GM19193 (cell line): ENCODE results near the gene RBM14.

Experiments used
- POLR2A ChIP-seq: IDR thresholded peaks from 4 replicates; pipeline ENCODE4 v1.6.1; 2011; ENCODE audit not compliant: insufficient read depth, insufficient read length; ENCODE audit errors: extremely low read depth

RBM14 gene

DNA sequence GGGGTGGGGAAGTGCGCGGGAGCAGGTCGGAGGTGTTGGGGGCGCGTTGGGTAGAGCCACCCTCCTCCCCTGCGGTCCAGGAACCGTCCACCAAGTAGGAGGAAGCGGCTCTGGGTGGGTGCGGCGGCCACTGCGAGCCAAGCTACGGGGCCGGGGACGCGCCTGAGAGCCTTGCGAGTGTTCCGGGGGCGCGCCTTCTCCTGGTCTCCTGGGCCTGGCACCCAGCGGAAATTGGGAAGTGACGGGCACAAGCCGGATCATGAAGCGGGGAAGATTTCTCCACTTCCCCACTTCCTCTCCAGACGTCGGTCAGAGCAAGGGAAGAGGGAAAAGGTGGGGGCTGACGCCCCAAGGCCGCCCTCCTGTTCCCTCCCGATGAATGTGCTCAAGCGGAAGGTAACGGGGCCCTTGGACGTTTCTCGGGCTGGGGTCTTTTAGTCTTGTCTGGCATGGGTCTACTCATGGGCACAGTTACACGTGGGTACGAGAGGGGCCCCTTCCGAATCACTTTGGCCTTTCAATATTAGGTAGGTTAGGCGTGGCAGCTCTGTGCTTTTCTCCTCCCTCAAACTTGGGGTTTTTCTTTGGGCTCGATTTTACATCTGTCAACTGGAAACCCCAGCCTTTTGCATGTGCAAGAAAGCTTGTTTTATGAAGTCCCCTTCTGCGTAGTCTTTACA lies 865 bp downstream of the RBM14 start:
- TF ChIP-seq POLR2A = no peak

GRCh38 chr11:66619080-66619554 lies 2.7 kb downstream of the RBM14 start:
- TF ChIP-seq POLR2A = no peak

DNA sequence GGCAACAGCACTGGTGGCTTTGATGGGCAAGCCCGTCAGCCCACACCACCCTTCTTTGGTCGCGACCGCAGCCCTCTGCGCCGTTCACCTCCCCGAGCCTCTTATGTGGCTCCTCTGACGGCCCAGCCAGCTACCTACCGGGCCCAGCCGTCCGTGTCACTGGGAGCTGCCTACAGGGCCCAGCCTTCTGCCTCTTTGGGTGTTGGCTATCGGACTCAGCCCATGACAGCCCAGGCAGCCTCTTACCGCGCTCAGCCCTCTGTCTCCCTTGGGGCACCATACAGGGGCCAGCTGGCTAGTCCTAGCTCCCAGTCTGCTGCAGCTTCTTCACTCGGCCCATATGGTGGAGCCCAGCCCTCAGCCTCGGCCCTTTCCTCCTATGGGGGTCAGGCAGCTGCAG lies 8.0 kb downstream of the RBM14 start:
- no peak for TF ChIP-seq POLR2A

DNA sequence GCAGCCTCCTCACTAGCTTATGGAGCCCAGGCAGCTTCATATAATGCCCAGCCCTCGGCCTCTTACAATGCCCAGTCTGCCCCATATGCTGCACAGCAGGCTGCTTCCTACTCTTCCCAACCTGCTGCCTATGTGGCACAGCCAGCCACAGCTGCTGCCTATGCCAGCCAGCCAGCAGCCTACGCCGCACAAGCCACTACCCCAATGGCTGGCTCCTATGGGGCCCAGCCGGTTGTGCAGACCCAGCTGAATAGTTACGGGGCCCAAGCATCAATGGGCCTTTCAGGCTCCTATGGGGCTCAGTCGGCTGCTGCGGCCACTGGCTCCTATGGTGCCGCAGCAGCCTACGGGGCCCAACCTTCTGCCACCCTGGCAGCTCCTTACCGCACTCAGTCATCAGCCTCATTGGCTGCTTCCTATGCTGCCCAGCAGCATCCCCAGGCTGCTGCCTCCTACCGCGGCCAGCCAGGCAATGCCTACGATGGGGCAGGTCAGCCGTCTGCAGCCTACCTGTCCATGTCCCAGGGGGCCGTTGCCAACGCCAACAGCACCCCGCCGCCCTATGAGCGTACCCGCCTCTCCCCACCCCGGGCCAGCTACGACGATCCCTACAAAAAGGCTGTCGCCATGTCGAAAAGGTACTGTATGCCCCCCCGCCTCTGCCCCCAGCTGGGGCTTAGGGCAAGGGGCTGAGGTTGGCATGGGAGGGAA lies 8.8 kb downstream of the RBM14 start:
- no peak for TF ChIP-seq POLR2A

- TF ChIP-seq POLR2A = peak; percentile 21
Observed at GRCh38 chr11:66625752-66626149, 9.3 kb downstream of the RBM14 start.

DNA sequence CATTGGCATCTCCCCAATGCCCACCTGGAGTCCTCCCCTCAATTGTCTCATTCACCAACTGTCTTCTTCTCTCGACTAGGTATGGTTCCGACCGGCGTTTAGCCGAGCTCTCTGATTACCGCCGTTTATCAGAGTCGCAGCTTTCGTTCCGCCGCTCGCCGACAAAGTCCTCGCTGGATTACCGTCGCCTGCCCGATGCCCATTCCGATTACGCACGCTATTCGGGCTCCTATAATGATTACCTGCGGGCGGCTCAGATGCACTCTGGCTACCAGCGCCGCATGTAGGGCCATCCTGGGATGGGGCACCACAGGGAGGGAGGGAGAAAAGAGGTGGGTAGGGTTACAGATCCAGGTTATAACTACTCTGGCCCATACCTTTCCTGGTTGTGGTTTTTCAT lies 10.0 kb downstream of the RBM14 start:
- TF ChIP-seq POLR2A = no peak

GRCh38 chr11:66626926-66627325 lies 10.5 kb downstream of the RBM14 start:
- TF ChIP-seq POLR2A = no peak

- TF ChIP-seq POLR2A = no peak
Observed at GRCh38 chr11:66628061-66628603, 11.7 kb downstream of the RBM14 start.

DNA sequence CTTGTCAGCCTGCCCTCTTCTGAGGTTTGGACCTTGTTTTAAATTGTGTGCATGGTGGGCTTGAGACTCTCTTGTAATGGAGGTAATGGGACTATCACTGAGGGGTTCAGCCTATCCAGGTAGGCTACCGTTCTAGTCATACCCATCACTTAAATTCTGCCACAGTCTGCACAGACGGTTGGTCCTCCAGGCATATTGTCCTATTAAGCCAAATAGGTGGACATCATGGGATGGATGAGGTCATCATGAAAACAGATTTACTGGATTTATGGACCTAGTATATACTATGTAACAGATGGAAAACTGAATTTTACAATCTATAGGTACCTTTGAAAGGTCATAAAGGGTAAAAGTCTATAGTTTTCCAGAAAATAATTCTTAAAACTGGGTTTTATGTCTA lies 12.9 kb downstream of the RBM14 start:
- no peak for TF ChIP-seq POLR2A

DNA sequence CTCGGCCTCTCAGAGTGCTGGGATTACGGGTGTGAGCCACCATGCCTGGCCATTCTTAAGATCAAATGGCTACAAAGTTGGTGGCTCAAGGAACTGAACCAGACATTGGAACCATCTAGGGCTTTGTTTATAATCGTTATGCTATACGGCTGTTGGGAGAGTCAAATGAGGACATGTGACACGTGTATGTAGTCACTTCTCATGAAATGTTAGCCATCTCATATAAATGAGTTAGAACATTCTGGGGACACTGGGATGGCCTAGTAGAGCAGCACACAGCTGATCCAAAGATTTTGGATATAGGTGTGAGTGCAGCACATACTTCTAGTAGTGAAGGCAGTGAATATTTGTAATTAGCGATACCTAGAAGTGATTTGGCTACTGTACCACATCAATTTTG lies 15.5 kb downstream of the RBM14 start:
- no peak for TF ChIP-seq POLR2A

DNA sequence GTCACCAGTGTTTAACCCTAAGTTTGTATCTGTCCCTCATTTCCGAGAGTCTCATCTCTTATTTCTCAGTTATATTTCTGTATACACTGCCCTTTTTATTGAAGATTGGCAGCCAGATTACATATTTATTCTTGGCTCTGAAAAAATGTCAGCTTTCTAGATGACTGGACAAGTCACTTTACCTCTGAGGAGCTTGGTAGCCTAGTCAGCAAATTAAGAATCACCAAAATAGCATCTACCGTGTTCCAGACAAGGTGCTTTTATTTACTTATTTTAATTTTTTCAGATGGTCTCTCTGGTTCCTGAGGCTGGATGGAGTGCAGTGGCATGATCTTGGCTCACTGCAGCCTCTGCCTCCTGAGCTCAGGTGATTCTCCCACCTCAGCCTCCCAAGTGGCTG lies 16.5 kb downstream of the RBM14 start:
- TF ChIP-seq POLR2A = no peak

DNA sequence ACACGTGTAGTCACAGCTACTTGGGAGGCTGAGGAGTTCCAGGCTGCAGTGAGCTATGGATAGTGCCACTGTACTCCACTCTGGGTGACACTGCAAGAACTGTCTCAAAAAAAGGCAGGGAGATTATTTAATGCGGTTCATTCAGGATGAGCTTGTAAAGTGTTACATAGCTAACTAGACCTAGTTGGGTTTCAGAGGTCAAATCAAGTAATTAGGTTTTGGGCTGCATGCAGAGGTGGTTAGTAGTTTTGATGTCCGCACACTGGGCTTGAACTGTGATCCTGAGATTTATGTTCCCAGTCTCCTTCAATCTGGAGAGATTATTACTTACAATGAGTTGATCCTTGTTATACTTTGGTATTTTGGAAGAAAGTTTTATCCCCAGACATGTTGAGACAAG lies 20.0 kb downstream of the RBM14 start:
- no peak for TF ChIP-seq POLR2A

DNA sequence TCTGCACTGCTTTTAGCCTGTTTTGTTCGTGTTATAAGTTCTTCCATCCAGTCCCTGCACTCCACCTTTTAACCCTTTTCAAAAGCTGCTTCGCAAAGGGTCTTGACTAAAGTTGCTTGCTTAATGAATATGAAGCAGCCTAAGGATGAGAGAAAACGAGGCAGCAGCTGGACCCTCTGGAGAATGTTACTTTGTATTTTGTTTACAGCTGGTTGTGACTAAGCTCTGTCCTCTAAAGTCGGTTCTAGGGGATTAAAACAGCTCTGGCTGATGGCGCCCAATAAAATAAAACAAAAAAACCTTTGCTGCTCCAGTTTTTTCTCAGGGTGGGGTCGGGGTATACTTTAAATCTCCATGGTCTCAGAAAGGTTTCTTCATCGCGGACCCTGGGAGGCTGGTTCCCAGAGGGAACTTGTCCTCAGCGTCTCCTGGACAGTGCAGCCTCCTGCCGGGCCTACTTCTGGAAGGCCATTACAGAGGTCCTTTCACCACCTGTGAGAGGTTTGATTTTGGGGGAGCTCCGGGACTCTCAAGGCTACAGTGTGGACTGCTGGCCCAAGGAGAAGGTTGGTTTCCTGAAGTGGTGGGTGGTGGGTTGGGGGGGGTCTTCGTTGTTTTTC lies 21.2 kb downstream of the RBM14 start:
- TF ChIP-seq POLR2A = no peak

GRCh38 chr11:66638177-66639065 lies 22.0 kb downstream of the RBM14 start, which contains the start of gene RBM4:
Gene RBM4, plus strand, starts transcription at chr11:66638703. Its CDS starts 1,009 bp downstream, at chr11:66639712.
- peak; percentile 91 for TF ChIP-seq POLR2A
